Activated CD8-positive, alpha-beta T cell treated with anti-CD3 and anti-CD28 coated beads for 36 hours (primary cell): ENCODE data around the gene NDNF. TPM values are rescaled to one million over a fixed set of nuclear protein-coding genes. Genes with fewer than 3 reads are reported as not detected.

Experiments used
- ATAC-seq: fragments of 200-7000 bp; cut with Tn5 transposase; one replicate; pipeline ENCODE4 v1.10.0; 2021; ENCODE audit warnings: mild to moderate bottlenecking, moderate library complexity
- CTCF ChIA-PET: fragments of 350-600 bp; sonication (Branson Sonifier 250); formaldehyde crosslinking; loops from one replicate; lab custom pipeline; 2021; ENCODE audit warnings: antibody characterized with exemption; lab: Charles Lee
- POLR2A ChIA-PET: fragments of 350-600 bp; sonication (Branson Sonifier 250); formaldehyde crosslinking; loops from one replicate; lab custom pipeline; 2021; ENCODE audit warnings: antibody characterized with exemption; lab: Charles Lee
- DNase-seq: peaks from one replicate; pipeline ENCODE4 v3.0.0-alpha.2; 2020
- H3K27ac Mint-ChIP-seq: one replicate; pipeline ENCODE4 v1.8.0; 2021; ENCODE audit warnings: mild to moderate bottlenecking, mixed read lengths
- H3K27me3 Mint-ChIP-seq: one replicate; pipeline ENCODE4 v1.8.0; 2021; ENCODE audit warnings: mixed read lengths
- H3K36me3 Mint-ChIP-seq: one replicate; pipeline ENCODE4 v1.8.0; 2021; ENCODE audit warnings: low read depth, mixed read lengths
- H3K4me1 Mint-ChIP-seq: one replicate; pipeline ENCODE4 v1.8.0; 2021; ENCODE audit warnings: low read depth, mixed read lengths
- H3K4me3 Mint-ChIP-seq: one replicate; pipeline ENCODE4 v1.8.0; 2021; ENCODE audit warnings: mild to moderate bottlenecking, moderate library complexity, mixed read lengths
- H3K9me3 Mint-ChIP-seq: one replicate; pipeline ENCODE4 v1.8.0; 2021; ENCODE audit warnings: mixed read lengths
- intact Hi-C: fragments of 100-400 bp; cut with micrococcal nuclease; formaldehyde crosslinking; loops from one replicate; pipeline ENCODE4 v1.10.0; 2022
- total RNA-seq, 2 experiments: library from RNA; stranded (reverse); gene quantifications; one replicate each; pipeline ENCODE4 v1.2.3, GENCODE V29; 2021
- TF ChIP-seq, protein P1 (sequence below): fragments of 200-600 bp; IDR thresholded peaks from one replicate; pipeline ENCODE4 v1.8.0; 2022; ENCODE audit warnings: antibody characterized with exemption, mild to moderate bottlenecking

NDNF gene
- total RNA-seq, 2 experiments from 2014 or later: 0.34 to 0.41 TPM

DNA sequence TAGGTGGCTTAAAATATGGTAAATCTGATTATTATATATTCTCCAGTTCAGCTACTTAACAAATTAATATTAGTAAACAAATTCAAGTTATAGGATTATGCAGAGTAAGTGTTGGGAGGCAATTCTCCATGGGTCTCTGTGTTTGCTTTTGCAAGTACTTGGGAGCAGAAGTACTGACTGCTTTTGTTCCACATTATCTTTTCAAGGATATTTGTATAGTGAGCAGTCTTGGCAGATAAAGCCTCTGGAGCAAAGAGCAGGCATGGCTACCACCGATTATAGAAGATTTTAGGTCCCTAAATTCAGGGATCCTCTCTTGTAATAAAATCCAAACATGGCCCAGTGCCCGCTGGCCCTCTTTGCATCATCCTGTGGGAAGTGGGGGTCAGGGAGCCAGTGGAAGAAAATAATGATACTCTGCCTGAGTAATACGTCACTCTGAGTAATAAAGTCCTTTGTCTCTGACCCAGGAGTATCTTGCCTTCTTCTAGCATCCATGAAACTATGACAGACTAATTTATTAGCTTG is 23.2 kb downstream of the NDNF start:
- Mint-ChIP-seq H3K27ac (no peak overlapping the region), H3K36me3 (no peaks in the 10 kb centered on the region), H3K4me1 (peaks cover 9% of the 10 kb centered on the region), H3K9me3 (no peaks in the 10 kb centered on the region), H3K4me3 (no peak overlapping the region), H3K27me3 (peaks cover 4% of the 10 kb centered on the region)
- ATAC-seq: no peak
- POLR2A ChIA-PET: no interaction called here
- intact Hi-C loops: no loop called here
- CTCF ChIA-PET: interaction anchor here (0.8 to 2.4 kb wide), 6 partner anchors 10 to 258 kb away, joined by 3 to 6 read pairs (median 3); no protein-coding TSS in a partner anchor
- no peak for DNase-seq
- TF ChIP-seq, protein P1, sequence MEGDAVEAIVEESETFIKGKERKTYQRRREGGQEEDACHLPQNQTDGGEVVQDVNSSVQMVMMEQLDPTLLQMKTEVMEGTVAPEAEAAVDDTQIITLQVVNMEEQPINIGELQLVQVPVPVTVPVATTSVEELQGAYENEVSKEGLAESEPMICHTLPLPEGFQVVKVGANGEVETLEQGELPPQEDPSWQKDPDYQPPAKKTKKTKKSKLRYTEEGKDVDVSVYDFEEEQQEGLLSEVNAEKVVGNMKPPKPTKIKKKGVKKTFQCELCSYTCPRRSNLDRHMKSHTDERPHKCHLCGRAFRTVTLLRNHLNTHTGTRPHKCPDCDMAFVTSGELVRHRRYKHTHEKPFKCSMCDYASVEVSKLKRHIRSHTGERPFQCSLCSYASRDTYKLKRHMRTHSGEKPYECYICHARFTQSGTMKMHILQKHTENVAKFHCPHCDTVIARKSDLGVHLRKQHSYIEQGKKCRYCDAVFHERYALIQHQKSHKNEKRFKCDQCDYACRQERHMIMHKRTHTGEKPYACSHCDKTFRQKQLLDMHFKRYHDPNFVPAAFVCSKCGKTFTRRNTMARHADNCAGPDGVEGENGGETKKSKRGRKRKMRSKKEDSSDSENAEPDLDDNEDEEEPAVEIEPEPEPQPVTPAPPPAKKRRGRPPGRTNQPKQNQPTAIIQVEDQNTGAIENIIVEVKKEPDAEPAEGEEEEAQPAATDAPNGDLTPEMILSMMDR: no peak

DNA sequence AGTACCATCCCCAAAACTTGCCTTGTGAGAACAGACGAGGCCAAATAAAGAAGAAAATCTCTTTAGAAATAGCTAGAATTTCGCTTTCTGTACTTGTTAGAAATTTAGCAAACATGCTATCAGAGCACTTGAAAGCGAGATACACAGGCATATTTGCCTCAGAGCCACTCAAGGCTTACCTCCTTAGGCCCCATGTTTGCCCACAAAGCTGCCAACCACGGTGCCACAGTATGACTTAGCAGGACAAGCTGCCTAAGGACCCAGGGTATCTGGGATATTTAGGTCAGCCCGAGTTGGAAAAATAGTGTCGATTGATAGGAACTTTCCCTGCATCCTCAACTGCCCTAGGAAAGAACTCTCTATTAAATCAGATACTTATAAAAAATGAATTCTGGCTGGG is 24.2 kb downstream of the NDNF start:
- CTCF ChIA-PET: interaction anchor here (1.2 to 1.4 kb wide), 3 partner anchors 18 to 71 kb away, joined by 3 to 4 read pairs (median 3); no protein-coding TSS in a partner anchor
- Mint-ChIP-seq H3K27ac (no peak overlapping the region), H3K36me3 (no peaks in the 10 kb centered on the region), H3K4me3 (no peak overlapping the region), H3K27me3 (peaks cover 4% of the 10 kb centered on the region), H3K9me3 (no peaks in the 10 kb centered on the region), H3K4me1 (peaks cover 4% of the 10 kb centered on the region)
- DNase-seq: no peak
- TF ChIP-seq, protein P1: no peak
- POLR2A ChIA-PET: interaction anchor here (1.0 kb wide), 1 partner anchor 33 kb away, joined by 3 read pairs; no protein-coding TSS in a partner anchor
- intact Hi-C loops: no loop called here
- ATAC-seq: no peak

DNA sequence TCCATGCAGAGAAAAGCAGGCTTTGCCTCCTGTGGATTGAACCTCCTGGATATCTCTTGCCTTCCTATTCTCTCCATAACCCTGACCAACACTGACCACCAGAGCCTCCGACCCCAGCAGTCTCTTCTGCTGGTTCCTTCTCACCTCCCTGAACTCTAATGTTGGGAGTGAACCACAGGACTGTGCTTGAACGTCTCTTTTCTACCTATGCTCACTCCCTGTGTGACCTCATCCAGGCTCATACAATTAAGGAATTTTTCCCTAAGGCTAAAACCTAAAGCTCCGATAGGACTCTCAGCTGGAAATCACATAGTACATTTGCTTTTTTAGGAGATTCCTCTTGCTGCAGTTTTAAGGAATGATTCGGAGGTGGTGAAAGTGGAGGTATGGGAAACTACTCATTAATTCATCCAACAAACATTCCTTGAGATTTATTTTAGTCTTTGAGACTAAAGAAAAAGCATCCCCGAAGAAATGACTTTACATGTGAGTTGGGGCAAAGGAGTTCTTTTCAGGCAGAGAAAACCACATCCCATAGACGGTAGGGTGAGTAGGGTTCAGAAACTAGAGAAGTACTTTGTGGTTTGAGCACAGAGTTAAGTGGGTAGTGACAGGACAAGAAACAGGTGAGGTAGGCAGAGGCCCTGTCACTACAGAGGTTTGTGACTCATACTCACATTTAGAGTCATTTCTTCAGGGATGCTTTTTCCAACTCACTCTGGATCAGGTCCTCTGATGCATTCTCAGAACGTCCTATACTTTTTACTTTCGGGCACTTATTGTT is 30.8 kb downstream of the NDNF start:
- H3K27ac Mint-ChIP-seq: no peak overlapping the region
- H3K36me3 Mint-ChIP-seq: no peaks in the 10 kb centered on the region
- peaks cover 20% of the 10 kb centered on the region for H3K4me1 Mint-ChIP-seq
- H3K9me3 Mint-ChIP-seq: no peaks in the 10 kb centered on the region
- H3K27me3 Mint-ChIP-seq: peaks cover 3% of the 10 kb centered on the region
- ATAC-seq (peak; percentile 100), DNase-seq (peak; percentile 58)
- no peak overlapping the region for H3K4me3 Mint-ChIP-seq
- POLR2A ChIA-PET: no interaction called here
- CTCF ChIA-PET: no interaction called here
- intact Hi-C loops: no loop called here
- TF ChIP-seq, protein P1: no peak

DNA sequence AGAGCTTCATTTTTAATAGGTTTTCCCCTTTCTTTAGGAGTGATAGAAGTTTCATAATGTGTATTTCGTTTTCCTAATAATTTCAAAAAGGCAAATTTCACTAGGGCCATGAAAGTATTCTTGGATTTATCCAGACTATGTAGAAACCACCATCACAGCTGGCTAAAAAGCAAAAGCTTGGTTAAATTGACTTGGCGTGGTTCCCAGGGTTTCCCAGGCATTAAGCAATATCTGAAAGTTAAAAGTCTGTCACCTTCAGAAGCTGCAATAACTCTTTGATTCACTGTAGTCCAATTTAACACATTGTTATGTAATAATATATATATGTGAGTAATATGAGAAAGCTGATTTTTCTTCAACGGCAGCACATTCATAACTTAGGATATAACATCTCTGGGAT is 38.3 kb downstream of the NDNF start:
- ChIA-PET CTCF (no interaction called here), POLR2A (no interaction called here)
- no peak overlapping the region for H3K4me3 Mint-ChIP-seq
- no peak for ATAC-seq
- no peak overlapping the region for H3K27ac Mint-ChIP-seq
- H3K4me1 Mint-ChIP-seq: peaks cover 5% of the 10 kb centered on the region
- TF ChIP-seq, protein P1: no peak
- H3K36me3 Mint-ChIP-seq: no peaks in the 10 kb centered on the region
- no peaks in the 10 kb centered on the region for H3K27me3 Mint-ChIP-seq
- no peaks in the 10 kb centered on the region for H3K9me3 Mint-ChIP-seq
- intact Hi-C loops: no loop called here
- no peak for DNase-seq

- POLR2A ChIA-PET: no interaction called here
- intact Hi-C loops: no loop called here
These were observed 41.6 kb downstream of the NDNF start for GRCh38 chr4:121030711-121031110.

More at GRCh38 chr4:121030711-121031110, 41.6 kb downstream of the NDNF start:
- DNase-seq (no peak), ATAC-seq (no peak)
- Mint-ChIP-seq H3K27ac (no peak overlapping the region), H3K27me3 (no peaks in the 10 kb centered on the region), H3K36me3 (no peaks in the 10 kb centered on the region), H3K9me3 (no peaks in the 10 kb centered on the region), H3K4me3 (no peak overlapping the region), H3K4me1 (no peaks in the 10 kb centered on the region)
- TF ChIP-seq, protein P1: no peak
- CTCF ChIA-PET: no interaction called here
